Measurements from ENCODE around the gene MRTFB.

DNA sequence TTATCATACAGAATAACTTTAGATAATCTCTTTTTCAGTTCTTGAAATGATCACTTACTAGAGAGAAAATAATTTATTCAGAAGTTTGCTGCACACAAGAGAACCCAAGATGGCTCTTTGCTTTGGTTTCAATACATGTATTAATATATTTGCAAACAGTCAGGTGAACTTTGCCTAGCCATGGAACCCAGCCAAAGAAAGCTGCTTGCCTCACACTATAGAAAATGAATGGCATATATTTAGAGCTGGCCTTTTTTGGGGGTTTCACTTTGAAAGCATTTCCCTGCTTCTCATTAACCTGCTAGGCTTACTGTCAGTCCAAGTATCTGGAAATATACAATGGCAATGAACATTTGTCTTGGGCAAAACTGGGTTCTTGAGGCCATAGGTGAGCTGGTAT lies 75.3 kb downstream of the MRTFB start:
- TF ChIP-seq EZH2 (IDR thresholded peaks at IDR 0.05; ENCODE audit: low read length, missing control alignments): no peak
- TF ChIP-seq, protein P1, sequence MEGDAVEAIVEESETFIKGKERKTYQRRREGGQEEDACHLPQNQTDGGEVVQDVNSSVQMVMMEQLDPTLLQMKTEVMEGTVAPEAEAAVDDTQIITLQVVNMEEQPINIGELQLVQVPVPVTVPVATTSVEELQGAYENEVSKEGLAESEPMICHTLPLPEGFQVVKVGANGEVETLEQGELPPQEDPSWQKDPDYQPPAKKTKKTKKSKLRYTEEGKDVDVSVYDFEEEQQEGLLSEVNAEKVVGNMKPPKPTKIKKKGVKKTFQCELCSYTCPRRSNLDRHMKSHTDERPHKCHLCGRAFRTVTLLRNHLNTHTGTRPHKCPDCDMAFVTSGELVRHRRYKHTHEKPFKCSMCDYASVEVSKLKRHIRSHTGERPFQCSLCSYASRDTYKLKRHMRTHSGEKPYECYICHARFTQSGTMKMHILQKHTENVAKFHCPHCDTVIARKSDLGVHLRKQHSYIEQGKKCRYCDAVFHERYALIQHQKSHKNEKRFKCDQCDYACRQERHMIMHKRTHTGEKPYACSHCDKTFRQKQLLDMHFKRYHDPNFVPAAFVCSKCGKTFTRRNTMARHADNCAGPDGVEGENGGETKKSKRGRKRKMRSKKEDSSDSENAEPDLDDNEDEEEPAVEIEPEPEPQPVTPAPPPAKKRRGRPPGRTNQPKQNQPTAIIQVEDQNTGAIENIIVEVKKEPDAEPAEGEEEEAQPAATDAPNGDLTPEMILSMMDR (conservative IDR thresholded peaks at IDR 0.05 in 1 of 2, IDR thresholded peaks at IDR 0.05 in 1 of 2; ENCODE audit: low read depth in 1 of 2, low read length in 2 of 2): no peak

All from fibroblast of lung (primary cell).